Transverse colon (tissue), 4 donors: ENCODE data around the gene TEAD2.

ENCODE experiments used
- CTCF ChIP-seq, 5 experiments: fragments of 200-600 bp in 3 of 5; fragments of 450-650 bp in 2 of 5; sonication (generic) in 3 of 5; IDR thresholded peaks; 1 replicate in 2 of 5; 2 replicates in 3 of 5; pipeline ENCODE4 v1.5.1; 2016 to 2017; ENCODE audit warnings: antibody characterized with exemption in 5 of 5, inconsistent platforms in 3 of 5, mild to moderate bottlenecking in 2 of 5, moderate library complexity in 1 of 5
- EP300 ChIP-seq: sonication (generic); formaldehyde crosslinking; IDR thresholded peaks from one replicate; pipeline ENCODE4 v1.6.1; 2017; ENCODE audit warnings: antibody characterized with exemption, low read depth
- POLR2A ChIP-seq: fragments of 450-650 bp; IDR thresholded peaks from one replicate; pipeline ENCODE4 v1.6.1; 2016; ENCODE audit warnings: antibody characterized with exemption, mild to moderate bottlenecking, moderate library complexity
- POLR2AphosphoS5 ChIP-seq, 3 donors: sonication (generic); formaldehyde crosslinking; IDR thresholded peaks; one replicate each; pipeline ENCODE4 v1.6.1; 2016; ENCODE audit warnings: antibody characterized with exemption in 3 of 3

- TF ChIP-seq CTCF (IDR thresholded peaks at IDR 0.05) = no peak
- TF ChIP-seq POLR2AphosphoS5 (IDR thresholded peaks at IDR 0.05) = no peak
- TF ChIP-seq POLR2A = no peak
- no peak for TF ChIP-seq EP300
Measured at GRCh38 chr19:49389406-49389805, 27.2 kb upstream of the TEAD2 start.
